Fibroblast of lung (primary cell): ENCODE results near the gene IMPDH1. TPM values are rescaled to one million over a fixed set of nuclear protein-coding genes. Genes with fewer than 3 reads are reported as not detected.

ENCODE experiments used
- DNase-seq, 2 donors: peaks; one replicate each; pipeline versions ENCODE4 v3.0.0 to v3.0.0-alpha.2; 2010; ENCODE audit warnings: low read depth in 2 of 2
- H2AFZ ChIP-seq: 2 replicates; pipeline ENCODE4 v1.5.1; 2012; ENCODE audit warnings: low read length, control low read depth, inconsistent platforms
- H3K27ac ChIP-seq: 2 replicates; pipeline ENCODE4 v1.5.1; 2011; ENCODE audit warnings: low read length, control low read depth; ENCODE audit not compliant: insufficient read depth
- H3K27me3 ChIP-seq: 2 replicates; pipeline ENCODE4 v1.5.1; 2011; ENCODE audit warnings: mild to moderate bottlenecking, low read length; ENCODE audit not compliant: control insufficient read depth, insufficient read depth
- H3K36me3 ChIP-seq: 2 replicates; pipeline ENCODE4 v1.5.1; 2011; ENCODE audit warnings: low read length; ENCODE audit not compliant: control insufficient read depth, insufficient read depth
- H3K4me1 ChIP-seq: 2 replicates; pipeline ENCODE4 v1.5.1; 2011; ENCODE audit warnings: low read length; ENCODE audit not compliant: control insufficient read depth, insufficient read depth; ENCODE audit errors: extremely low read depth
- H3K4me2 ChIP-seq: 2 replicates; pipeline ENCODE4 v1.5.1; 2011; ENCODE audit warnings: low read length, control low read depth; ENCODE audit not compliant: insufficient read depth; ENCODE audit errors: extremely low read depth
- H3K4me3 ChIP-seq, 4 experiments: fragments of 200-600 bp in 1 of 4; sonication (generic) in 1 of 4; replicated peaks in 1 of 4; 2 replicates each; pipeline ENCODE4 v1.5.1; 2011 to 2016; ENCODE audit warnings: low read length in 4 of 4, low read depth in 3 of 4, mild to moderate bottlenecking in 3 of 4, control low read depth in 2 of 4, inconsistent platforms in 1 of 4, mixed read lengths in 1 of 4; ENCODE audit not compliant: insufficient read depth in 1 of 4; ENCODE audit errors: control extremely low read depth in 1 of 4
- H3K79me2 ChIP-seq: 2 replicates; pipeline ENCODE4 v1.5.1; 2012; ENCODE audit warnings: mild to moderate bottlenecking, low read length, inconsistent platforms; ENCODE audit not compliant: control insufficient read depth, insufficient read depth
- H3K9ac ChIP-seq: 2 replicates; pipeline ENCODE4 v1.5.1; 2011; ENCODE audit warnings: mild to moderate bottlenecking, low read length, control low read depth; ENCODE audit not compliant: insufficient read depth
- H3K9me3 ChIP-seq: 2 replicates; pipeline ENCODE4 v1.5.1; 2012; ENCODE audit warnings: low read depth, low read length; ENCODE audit not compliant: control insufficient read depth, insufficient read depth
- H4K20me1 ChIP-seq: 2 replicates; pipeline ENCODE4 v1.5.1; 2011; ENCODE audit warnings: low read length; ENCODE audit not compliant: control insufficient read depth, insufficient read depth; ENCODE audit errors: extremely low read depth
- EZH2 ChIP-seq: IDR thresholded peaks from 2 replicates; pipeline ENCODE4 v1.5.1; 2012; ENCODE audit warnings: low read length, control low read depth, mild to moderate bottlenecking; ENCODE audit errors: missing control alignments
- polyA plus RNA-seq, 2 donors: library from polyadenylated mRNA; depleted of rRNA in 1 of 2; stranded (reverse) in 1 of 2; unstranded in 1 of 2; fragments of >200 nt; gene quantifications; 2 replicates each; pipeline ENCODE4 v1.2.1, GENCODE V29; 2011 to 2012; ENCODE audit warnings: missing spikeins in 1 of 2
- total RNA-seq: library from RNA; depleted of rRNA; stranded (reverse); fragments of >200 nt; gene quantifications from 2 replicates; pipeline ENCODE4 v1.2.1, GENCODE V29; 2014
- TF ChIP-seq, protein P1 (sequence below), 2 donors: IDR thresholded peaks in 1 of 2; conservative IDR thresholded peaks in 1 of 2; 1 replicate in 1 of 2; 2 replicates in 1 of 2; pipeline ENCODE4 v1.5.1; 2011 to 2012; ENCODE audit warnings: low read length in 2 of 2, control low read depth in 1 of 2, inconsistent platforms in 1 of 2, low read depth in 1 of 2, mild to moderate bottlenecking in 1 of 2

Gene IMPDH1
- total and polyA plus RNA-seq, 2 donors (not counting 1 experiment from before 2014, with no cell fraction given): 30.2 to 56.5 TPM

DNA sequence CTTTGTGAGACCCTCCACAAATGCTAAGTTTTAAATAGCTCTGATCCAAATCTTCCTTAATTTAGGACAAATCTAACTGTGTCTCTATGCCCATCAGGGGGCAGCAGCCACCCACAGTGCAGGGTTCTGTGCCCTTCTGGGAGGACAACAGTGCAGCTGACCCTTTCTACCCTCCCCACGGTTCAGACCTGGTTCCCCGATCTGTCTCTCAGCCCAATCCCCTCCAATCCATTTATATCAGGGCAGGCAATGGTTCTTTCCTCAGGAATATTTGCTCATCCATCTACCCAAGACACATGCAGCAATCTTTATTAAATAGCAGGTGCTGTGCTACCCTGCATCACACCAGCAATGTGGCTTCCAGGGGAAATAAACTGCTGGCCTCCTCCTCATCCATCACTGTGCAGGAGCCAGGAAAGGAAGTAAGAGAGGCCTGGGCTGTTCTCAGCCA, 62.1 kb downstream of the IMPDH1 start:
- H3K4me2 ChIP-seq: no peak overlapping the region
- H3K27ac ChIP-seq: no peak overlapping the region
- DNase-seq: peak in 1 of 2 donors; percentile 63
- H3K9ac ChIP-seq: no peak overlapping the region
- H4K20me1 ChIP-seq: no peaks in the 10 kb centered on the region
- H3K9me3 ChIP-seq: no peaks in the 10 kb centered on the region
- no peaks in the 10 kb centered on the region for H3K36me3 ChIP-seq
- no peaks in the 10 kb centered on the region for H3K4me1 ChIP-seq
- H3K4me3 ChIP-seq: no peak overlapping the region
- H2AFZ ChIP-seq: no peak overlapping the region
- TF ChIP-seq, protein P1, sequence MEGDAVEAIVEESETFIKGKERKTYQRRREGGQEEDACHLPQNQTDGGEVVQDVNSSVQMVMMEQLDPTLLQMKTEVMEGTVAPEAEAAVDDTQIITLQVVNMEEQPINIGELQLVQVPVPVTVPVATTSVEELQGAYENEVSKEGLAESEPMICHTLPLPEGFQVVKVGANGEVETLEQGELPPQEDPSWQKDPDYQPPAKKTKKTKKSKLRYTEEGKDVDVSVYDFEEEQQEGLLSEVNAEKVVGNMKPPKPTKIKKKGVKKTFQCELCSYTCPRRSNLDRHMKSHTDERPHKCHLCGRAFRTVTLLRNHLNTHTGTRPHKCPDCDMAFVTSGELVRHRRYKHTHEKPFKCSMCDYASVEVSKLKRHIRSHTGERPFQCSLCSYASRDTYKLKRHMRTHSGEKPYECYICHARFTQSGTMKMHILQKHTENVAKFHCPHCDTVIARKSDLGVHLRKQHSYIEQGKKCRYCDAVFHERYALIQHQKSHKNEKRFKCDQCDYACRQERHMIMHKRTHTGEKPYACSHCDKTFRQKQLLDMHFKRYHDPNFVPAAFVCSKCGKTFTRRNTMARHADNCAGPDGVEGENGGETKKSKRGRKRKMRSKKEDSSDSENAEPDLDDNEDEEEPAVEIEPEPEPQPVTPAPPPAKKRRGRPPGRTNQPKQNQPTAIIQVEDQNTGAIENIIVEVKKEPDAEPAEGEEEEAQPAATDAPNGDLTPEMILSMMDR (conservative IDR thresholded peaks at IDR 0.05 in 1 of 2, IDR thresholded peaks at IDR 0.05 in 1 of 2; ENCODE audit: low read depth in 1 of 2, low read length in 2 of 2): peak; percentile 82 to 83
- TF ChIP-seq EZH2: no peak
- H3K27me3 ChIP-seq: peaks cover 41% of the 10 kb centered on the region
- H3K79me2 ChIP-seq: peaks cover 8% of the 10 kb centered on the region

DNA sequence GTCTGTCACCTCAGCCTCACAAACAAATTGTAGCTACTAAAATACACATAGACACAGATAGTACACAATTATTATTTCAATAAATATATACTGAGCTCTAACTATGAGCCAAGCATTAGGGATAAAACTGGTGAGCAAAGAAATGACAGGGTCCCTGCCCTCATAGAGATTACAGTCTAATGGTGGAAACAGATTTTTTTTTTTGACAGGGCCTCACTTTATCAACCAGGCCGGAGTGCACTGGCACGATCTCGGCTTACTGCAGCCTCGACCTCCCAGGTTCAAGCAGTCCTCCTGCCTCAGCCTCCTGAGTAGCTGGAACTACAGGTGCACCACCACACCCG, 65.4 kb downstream of the IMPDH1 start:
- Histone ChIP-seq H3K27me3 (peaks cover 15% of the 10 kb centered on the region), H3K4me3 (peak overlapping the region in 1 of 4 experiments; percentile 95), H3K79me2 (peaks cover 30% of the 10 kb centered on the region), H3K27ac (no peak overlapping the region), H3K4me1 (no peaks in the 10 kb centered on the region), H4K20me1 (no peaks in the 10 kb centered on the region), H3K4me2 (no peak overlapping the region), H3K9ac (no peak overlapping the region), H3K9me3 (no peaks in the 10 kb centered on the region), H2AFZ (peak overlapping the region; percentile 73), H3K36me3 (no peaks in the 10 kb centered on the region)
- no peak for TF ChIP-seq EZH2
- TF ChIP-seq, protein P1 (conservative IDR thresholded peaks at IDR 0.05 in 1 of 2, IDR thresholded peaks at IDR 0.05 in 1 of 2; ENCODE audit: low read depth in 1 of 2, low read length in 2 of 2): no peak
- DNase-seq: no peak

DNA sequence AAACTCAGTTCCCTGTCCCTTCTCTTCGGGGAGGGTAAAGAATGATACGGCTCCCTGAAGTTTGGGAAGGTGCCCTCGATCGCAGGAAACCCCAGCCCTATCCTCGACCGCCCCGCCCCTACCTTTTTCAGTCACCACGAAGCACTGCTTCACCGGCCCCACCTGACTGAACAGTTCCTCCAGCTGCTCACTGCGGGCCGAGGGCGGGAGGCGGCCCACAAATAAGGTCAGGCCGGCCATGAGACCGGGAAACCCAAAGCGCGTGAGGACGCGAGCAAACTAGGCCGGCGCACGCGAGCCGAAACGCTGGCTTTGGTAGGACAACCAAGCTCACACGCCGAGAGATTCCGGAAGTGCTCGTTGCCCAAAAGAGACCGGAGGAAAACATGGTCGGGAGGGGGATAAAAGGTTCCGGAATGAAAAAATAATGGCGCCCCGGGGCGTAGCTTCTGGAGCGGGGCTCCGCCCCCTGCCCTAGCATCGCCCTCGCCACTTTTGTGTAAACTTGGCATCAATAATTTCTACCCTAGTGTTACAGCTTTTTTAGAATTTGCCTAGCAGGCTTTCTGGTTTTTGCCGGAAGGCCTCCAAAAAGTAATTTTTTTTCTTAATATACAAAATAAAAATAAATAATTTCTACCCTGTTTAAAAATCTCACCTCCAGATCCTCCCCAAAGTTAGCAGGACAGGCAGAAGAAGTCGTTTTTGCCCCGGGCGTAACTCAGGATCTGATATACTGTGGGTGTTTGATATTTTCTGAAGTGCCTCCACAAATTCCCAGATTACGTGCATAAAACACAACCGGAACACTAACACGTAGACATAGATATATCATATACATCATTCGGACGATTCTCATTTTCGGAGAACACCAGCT, 66.0 kb downstream of the IMPDH1 start, which contains the start of gene RBM28:
Gene RBM28 (minus strand): TSS at position 355 of the 877 bp plus-strand sequence. CDS start 115 bp downstream, at position 240.
- TF ChIP-seq, protein P1 (conservative IDR thresholded peaks at IDR 0.05 in 1 of 2, IDR thresholded peaks at IDR 0.05 in 1 of 2; ENCODE audit: low read depth in 1 of 2, low read length in 2 of 2): no peak
- no peak for TF ChIP-seq EZH2

More for the DNA sequence above, 66.0 kb downstream of the IMPDH1 start, which contains the start of gene RBM28:
- H3K4me2 ChIP-seq: peak within 1 kb of the TSS; percentile 94
- peak within 1 kb of the TSS; percentile 89 for H2AFZ ChIP-seq
- H3K36me3 ChIP-seq: no peaks in the 10 kb centered on the region
- H3K9me3 ChIP-seq: no peaks in the 10 kb centered on the region
- H4K20me1 ChIP-seq: no peaks in the 10 kb centered on the region
- H3K4me3 ChIP-seq: peak within 1 kb of the TSS; percentile 74 to 95 (median 78)
- H3K9ac ChIP-seq: peak within 1 kb of the TSS; percentile 83
- peaks cover 30% of the 10 kb centered on the region for H3K79me2 ChIP-seq
- peak within 1 kb of the TSS; percentile 86 for H3K27ac ChIP-seq
- peaks cover 9% of the 10 kb centered on the region for H3K27me3 ChIP-seq
- no peaks in the 10 kb centered on the region for H3K4me1 ChIP-seq
- peak; percentile 88 to 93 for DNase-seq
